ENCODE data around the gene ZWILCH. TPM values are rescaled to one million over a fixed set of nuclear protein-coding genes. Genes with fewer than 3 reads are reported as not detected.
A peak's percentile ranks its signal among the peaks of the same experiment; 100 is the strongest.

Gene ZWILCH
- polyA plus RNA-seq, 1 experiment = 18.1 TPM

DNA sequence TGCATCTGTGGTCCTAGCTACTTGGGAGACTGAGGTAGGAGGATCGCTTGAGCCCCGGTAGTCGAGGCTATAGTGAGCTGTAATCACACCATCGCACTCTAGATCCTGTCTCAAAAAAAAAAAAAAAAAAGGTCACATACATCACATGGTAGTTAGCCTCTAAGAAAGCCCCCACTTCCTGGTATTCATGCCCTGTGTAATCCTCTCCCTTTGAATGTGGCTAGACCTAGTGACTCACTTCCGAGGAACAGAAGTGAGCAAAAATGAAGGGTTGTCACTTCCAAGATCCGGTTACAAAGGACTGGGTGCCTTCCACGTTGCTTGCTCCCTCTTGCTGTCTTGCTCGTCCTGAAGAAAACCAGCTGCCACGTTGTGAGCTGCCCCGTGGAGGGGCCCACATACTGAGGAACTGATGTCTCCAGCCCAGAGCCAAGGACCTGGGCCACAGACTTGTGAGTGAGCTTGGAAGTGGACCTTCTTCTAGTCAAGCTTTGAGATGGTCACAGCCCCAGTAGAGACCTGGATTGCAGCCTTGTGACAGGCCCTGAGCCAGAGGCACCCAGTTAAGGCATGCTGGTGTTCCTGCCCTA, 73.3 kb downstream of the ZWILCH start:
- Histone ChIP-seq H3K4me3 (ENCODE audit: low read depth, low read length) (no peak overlapping the region), H3K27ac (ENCODE audit: low read depth, low read length) (no peak overlapping the region), H3K9me3 (ENCODE audit: control insufficient read depth, insufficient read depth, low read length) (no peaks in the 10 kb centered on the region), H3K27me3 (ENCODE audit: control insufficient read depth, insufficient read depth, low read length) (no peaks in the 10 kb centered on the region)
- peak; percentile 20 for DNase-seq (ENCODE audit: low read depth, low spot score)
- POLR2A ChIA-PET = interaction anchor here (0.6 kb wide), 1 partner anchor 142 kb away, joined by 3 read pairs; no protein-coding TSS in a partner anchor
- TF ChIP-seq, protein P1, sequence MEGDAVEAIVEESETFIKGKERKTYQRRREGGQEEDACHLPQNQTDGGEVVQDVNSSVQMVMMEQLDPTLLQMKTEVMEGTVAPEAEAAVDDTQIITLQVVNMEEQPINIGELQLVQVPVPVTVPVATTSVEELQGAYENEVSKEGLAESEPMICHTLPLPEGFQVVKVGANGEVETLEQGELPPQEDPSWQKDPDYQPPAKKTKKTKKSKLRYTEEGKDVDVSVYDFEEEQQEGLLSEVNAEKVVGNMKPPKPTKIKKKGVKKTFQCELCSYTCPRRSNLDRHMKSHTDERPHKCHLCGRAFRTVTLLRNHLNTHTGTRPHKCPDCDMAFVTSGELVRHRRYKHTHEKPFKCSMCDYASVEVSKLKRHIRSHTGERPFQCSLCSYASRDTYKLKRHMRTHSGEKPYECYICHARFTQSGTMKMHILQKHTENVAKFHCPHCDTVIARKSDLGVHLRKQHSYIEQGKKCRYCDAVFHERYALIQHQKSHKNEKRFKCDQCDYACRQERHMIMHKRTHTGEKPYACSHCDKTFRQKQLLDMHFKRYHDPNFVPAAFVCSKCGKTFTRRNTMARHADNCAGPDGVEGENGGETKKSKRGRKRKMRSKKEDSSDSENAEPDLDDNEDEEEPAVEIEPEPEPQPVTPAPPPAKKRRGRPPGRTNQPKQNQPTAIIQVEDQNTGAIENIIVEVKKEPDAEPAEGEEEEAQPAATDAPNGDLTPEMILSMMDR (IDR thresholded peaks at IDR 0.05; ENCODE audit: low read depth, low read length) = no peak
- CTCF ChIA-PET = interaction anchor here (0.6 to 3.1 kb wide), 2 partner anchors 12 to 25 kb away, joined by 3 to 24 read pairs; partner anchors contain the start of gene LCTL

DNA sequence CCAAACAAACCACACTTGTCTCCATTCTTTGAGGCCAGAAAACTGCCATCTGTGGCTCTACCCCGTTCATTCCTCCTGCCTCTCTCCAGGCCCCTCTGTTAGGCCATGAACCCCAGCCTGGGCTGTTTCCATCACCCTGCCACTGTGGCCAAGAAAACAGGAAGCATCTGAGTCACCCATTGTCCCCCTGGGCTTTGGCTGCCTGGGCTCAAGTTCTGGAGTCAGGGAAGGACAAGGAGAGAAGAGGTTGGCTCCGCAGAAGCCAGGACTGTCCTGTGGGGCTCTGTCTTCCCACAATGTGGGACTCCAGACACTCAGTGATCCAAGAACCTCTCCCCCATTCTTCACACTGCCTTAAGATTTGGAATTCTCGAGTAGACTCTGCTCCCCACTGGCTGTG, 75.5 kb downstream of the ZWILCH start:
- Histone ChIP-seq H3K27ac (ENCODE audit: low read depth, low read length) (no peak overlapping the region), H3K9me3 (ENCODE audit: control insufficient read depth, insufficient read depth, low read length) (no peaks in the 10 kb centered on the region), H3K27me3 (ENCODE audit: control insufficient read depth, insufficient read depth, low read length) (no peaks in the 10 kb centered on the region), H3K4me3 (ENCODE audit: low read depth, low read length) (no peak overlapping the region)
- CTCF ChIA-PET = interaction anchor here (1.1 kb wide), 1 partner anchor 14 kb away, joined by 4 read pairs; no protein-coding TSS in a partner anchor
- DNase-seq (ENCODE audit: low read depth, low spot score) = no peak
- TF ChIP-seq, protein P1 (IDR thresholded peaks at IDR 0.05; ENCODE audit: low read depth, low read length) = no peak
- POLR2A ChIA-PET = no interaction called here

DNA sequence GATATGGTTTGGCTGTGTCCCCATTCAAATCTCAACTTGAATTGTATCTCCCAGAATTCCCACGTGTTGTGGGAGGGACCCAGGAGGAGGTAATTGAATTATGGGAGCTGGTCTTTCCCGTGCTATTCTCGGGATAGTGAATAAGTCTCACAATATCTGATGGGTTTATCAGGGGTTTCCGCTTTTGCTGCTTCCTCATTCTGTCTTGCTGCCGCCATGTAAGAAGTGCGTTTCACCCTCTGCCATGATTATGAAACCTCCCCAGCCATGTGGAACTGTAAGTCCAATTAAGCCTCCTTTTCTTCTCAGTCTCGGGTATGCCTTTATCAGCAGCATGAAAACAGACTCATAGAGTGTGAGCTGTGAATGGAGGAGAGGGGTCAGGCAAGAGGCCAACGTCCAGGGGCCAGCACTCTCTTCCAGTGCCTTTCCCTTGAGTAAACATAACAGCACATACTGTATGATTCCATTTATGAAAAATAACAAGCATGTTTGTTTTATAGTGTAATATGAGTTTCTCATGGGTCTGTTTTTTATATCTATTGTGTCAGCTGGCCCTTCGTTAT, 76.9 kb downstream of the ZWILCH start:
- TF ChIP-seq, protein P1 (IDR thresholded peaks at IDR 0.05; ENCODE audit: low read depth, low read length) = no peak
- Histone ChIP-seq H3K4me3 (ENCODE audit: low read depth, low read length) (no peak overlapping the region), H3K9me3 (ENCODE audit: control insufficient read depth, insufficient read depth, low read length) (no peaks in the 10 kb centered on the region), H3K27ac (ENCODE audit: low read depth, low read length) (no peak overlapping the region), H3K27me3 (ENCODE audit: control insufficient read depth, insufficient read depth, low read length) (peaks cover 7% of the 10 kb centered on the region)
- DNase-seq (ENCODE audit: low read depth, low spot score) = no peak
- POLR2A ChIA-PET = interaction anchor here (0.7 kb wide), 1 partner anchor 35 kb away, joined by 8 read pairs; no protein-coding TSS in a partner anchor
- CTCF ChIA-PET = interaction anchor here (1.8 kb wide), 1 partner anchor 269 kb away, joined by 3 read pairs; no protein-coding TSS in a partner anchor

DNA sequence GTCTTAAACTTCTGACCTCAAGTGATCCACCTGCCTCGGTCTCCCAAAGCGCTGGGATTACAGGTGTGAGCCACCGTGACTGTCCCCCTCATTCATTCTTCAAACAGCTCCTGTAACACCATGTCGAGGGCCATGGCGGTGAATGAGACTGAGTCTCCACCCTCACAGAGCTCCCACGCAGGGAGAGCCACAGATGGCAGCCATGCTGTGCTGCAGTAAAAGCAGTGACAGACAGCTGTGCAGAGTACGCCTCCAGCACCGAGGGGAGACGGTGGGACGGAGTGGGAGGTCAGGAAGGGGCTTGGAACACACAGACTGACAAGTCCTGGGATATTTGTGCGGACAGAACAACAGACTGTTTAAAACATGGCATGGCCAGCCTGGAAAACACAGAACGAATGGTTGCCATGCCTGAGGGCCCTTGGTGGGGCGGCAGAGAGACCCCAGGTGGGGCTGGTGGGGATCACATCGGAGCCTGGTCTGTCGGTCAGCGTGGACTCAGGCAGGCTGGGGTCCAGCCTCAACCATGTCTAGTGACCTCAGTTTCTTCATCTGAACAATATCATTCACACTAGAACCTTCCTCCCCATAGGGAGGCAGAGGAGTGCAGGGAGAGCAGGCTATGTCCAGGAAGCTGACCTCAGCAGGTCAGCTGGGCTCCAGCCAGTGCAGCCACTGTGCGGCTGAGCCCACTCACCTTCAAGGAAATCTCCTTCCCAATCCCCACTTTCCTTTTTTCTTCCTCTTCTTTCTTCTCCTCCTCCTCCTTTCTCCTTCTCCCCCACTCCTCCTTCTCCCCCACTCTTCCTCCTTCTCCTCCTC, 81.2 kb downstream of the ZWILCH start:
- Histone ChIP-seq H3K4me3 (ENCODE audit: low read depth, low read length) (no peak overlapping the region), H3K27ac (ENCODE audit: low read depth, low read length) (no peak overlapping the region), H3K27me3 (ENCODE audit: control insufficient read depth, insufficient read depth, low read length) (peaks cover 26% of the 10 kb centered on the region), H3K9me3 (ENCODE audit: control insufficient read depth, insufficient read depth, low read length) (no peaks in the 10 kb centered on the region)
- TF ChIP-seq, protein P1 (IDR thresholded peaks at IDR 0.05; ENCODE audit: low read depth, low read length) = no peak
- no peak for DNase-seq (ENCODE audit: low read depth, low spot score)
- ChIA-PET CTCF (interaction anchor here (0.8 to 1.5 kb wide), 2 partner anchors 17 to 265 kb away, joined by 3 read pairs; no protein-coding TSS in a partner anchor), POLR2A (interaction anchor here (0.5 to 0.6 kb wide), 2 partner anchors 32 to 99 kb away, joined by 3 read pairs; no protein-coding TSS in a partner anchor)
